OCI-LY1 (cell line): ENCODE results near the gene FRG2B.
"Not testable (repeated sequence)": the region's sequence is repeated elsewhere in the genome, so short reads cannot be mapped to it uniquely, and the experiment has no call there.

Source experiments
- EZH2 ChIP-seq: fragments of 200-600 bp; sonication (generic), shearing (Covaris generic); IDR thresholded peaks from 2 replicates; pipeline ENCODE4 v1.8.0; 2017; ENCODE audit warnings: borderline replicate concordance, mixed run types, mild to moderate bottlenecking, antibody characterized with exemption, low read length, moderate library complexity, mixed read lengths
- TF ChIP-seq, protein P1 (sequence below): fragments of 200-600 bp; sonication (generic), shearing (Covaris generic); IDR thresholded peaks from 2 replicates; pipeline ENCODE4 v1.5.1; 2017; ENCODE audit warnings: mild to moderate bottlenecking, antibody characterized with exemption, low read length, moderate library complexity, mixed read lengths

DNA sequence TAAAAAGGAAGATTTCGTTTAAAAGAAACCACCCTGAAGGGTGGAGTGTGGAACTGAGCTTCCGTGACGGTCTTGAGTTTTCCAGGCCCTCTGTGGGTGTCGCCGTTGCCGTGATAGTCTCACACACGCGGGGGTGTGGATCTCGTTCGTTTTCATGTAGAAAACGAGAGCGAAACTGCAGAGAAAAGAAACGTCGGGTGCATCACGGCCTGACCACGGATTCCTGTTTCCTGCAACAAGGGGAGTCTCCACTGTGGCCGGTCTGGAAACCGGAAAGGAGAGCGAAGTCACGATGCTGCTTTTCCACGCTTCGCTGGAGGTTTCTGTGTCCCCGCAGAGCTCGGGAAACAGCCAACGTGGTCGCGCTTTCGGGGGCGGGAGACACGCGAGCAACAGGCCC is 4.1 kb downstream of the FRG2B start:
- TF ChIP-seq, protein P1, sequence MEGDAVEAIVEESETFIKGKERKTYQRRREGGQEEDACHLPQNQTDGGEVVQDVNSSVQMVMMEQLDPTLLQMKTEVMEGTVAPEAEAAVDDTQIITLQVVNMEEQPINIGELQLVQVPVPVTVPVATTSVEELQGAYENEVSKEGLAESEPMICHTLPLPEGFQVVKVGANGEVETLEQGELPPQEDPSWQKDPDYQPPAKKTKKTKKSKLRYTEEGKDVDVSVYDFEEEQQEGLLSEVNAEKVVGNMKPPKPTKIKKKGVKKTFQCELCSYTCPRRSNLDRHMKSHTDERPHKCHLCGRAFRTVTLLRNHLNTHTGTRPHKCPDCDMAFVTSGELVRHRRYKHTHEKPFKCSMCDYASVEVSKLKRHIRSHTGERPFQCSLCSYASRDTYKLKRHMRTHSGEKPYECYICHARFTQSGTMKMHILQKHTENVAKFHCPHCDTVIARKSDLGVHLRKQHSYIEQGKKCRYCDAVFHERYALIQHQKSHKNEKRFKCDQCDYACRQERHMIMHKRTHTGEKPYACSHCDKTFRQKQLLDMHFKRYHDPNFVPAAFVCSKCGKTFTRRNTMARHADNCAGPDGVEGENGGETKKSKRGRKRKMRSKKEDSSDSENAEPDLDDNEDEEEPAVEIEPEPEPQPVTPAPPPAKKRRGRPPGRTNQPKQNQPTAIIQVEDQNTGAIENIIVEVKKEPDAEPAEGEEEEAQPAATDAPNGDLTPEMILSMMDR = not testable (repeated sequence)
- TF ChIP-seq EZH2 = not testable (repeated sequence)
